GM12892 (cell line): Measurements from ENCODE around the gene GPR89A.

Experiments
- POLR2A ChIP-seq: IDR thresholded peaks from 2 replicates; pipeline ENCODE4 v1.6.1; 2011; ENCODE audit warnings: low read depth, low read length, control low read depth
- POLR2AphosphoS5 ChIP-seq: IDR thresholded peaks from 2 replicates; pipeline ENCODE4 v1.6.1; 2011; ENCODE audit warnings: low read depth, low read length, control low read depth
- TAF1 ChIP-seq: IDR thresholded peaks from 2 replicates; pipeline ENCODE4 v1.6.1; 2011; ENCODE audit warnings: low read depth, mild to moderate bottlenecking, control low read depth, low read length, borderline replicate concordance

DNA sequence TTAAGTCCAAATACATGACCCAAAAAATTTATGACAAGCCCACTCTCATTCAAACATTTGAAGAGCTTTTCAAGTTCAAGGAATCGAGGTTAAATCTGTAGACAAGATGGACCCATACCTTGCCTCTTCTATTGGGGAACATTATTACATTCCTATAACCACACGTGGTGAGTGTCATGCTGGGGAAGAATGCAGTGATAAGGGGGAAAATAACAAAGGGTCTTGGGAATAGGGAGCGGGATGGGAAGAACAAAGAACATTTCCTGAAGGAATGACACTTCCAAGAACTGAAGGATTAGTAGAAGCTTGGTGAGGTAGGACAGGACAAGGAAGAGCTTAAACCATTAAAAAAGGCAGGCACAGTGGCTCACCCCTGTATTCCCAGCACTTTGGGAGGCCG is 80.5 kb downstream of the GPR89A start:
- TF ChIP-seq POLR2A: no peak
- no peak for TF ChIP-seq POLR2AphosphoS5
- TF ChIP-seq TAF1: no peak
